NOMO-1 treated with DMSO at 0.1 percent for 48 hours (cell line): ENCODE results near the gene FBXO27.
"Not testable (repeated sequence)": the region's sequence is repeated elsewhere in the genome, so short reads cannot be mapped to it uniquely, and the experiment has no call there.

Experiments used
- DNase-seq: peaks from one replicate; lab custom pipeline; 2025; ENCODE audit not compliant: unreplicated experiment; lab: John Stamatoyannopoulos, UW

FBXO27 gene

GRCh38 chr19:38989066-38989605, 43.2 kb downstream of the FBXO27 start:
- no peak for DNase-seq

- DNase-seq = not testable (repeated sequence)
Observed at GRCh38 chr19:38988627-38989026, 43.7 kb downstream of the FBXO27 start.

- not testable (repeated sequence) for DNase-seq
Observed at GRCh38 chr19:38987745-38988144, 44.6 kb downstream of the FBXO27 start.

GRCh38 chr19:38985262-38985661, 47.1 kb downstream of the FBXO27 start:
- DNase-seq = no peak

- no peak for DNase-seq
Observed at GRCh38 chr19:38980583-38981374, 51.6 kb downstream of the FBXO27 start.

- DNase-seq = no peak
Observed at GRCh38 chr19:38979812-38980211, 52.5 kb downstream of the FBXO27 start.

- DNase-seq = no peak
Observed at GRCh38 chr19:38978326-38978689, 54.0 kb downstream of the FBXO27 start.

- DNase-seq = no peak
Observed at GRCh38 chr19:38977445-38978325, 54.7 kb downstream of the FBXO27 start.

- no peak for DNase-seq
Observed at GRCh38 chr19:38975861-38976271, 56.5 kb downstream of the FBXO27 start.

- DNase-seq = no peak
Observed at GRCh38 chr19:38975214-38975860, 57.0 kb downstream of the FBXO27 start, which contains the start of gene FBXO17. FBXO17 (minus strand) TSS chr19:38975742; CDS start chr19:38950319, 25,423 bp downstream.

GRCh38 chr19:38974624-38975213, 57.6 kb downstream of the FBXO27 start:
- DNase-seq = no peak
